Measurements from ENCODE around the gene ACTR8.
A peak's percentile ranks its signal among the peaks of the same experiment; 100 is the strongest.

Gene ACTR8

DNA sequence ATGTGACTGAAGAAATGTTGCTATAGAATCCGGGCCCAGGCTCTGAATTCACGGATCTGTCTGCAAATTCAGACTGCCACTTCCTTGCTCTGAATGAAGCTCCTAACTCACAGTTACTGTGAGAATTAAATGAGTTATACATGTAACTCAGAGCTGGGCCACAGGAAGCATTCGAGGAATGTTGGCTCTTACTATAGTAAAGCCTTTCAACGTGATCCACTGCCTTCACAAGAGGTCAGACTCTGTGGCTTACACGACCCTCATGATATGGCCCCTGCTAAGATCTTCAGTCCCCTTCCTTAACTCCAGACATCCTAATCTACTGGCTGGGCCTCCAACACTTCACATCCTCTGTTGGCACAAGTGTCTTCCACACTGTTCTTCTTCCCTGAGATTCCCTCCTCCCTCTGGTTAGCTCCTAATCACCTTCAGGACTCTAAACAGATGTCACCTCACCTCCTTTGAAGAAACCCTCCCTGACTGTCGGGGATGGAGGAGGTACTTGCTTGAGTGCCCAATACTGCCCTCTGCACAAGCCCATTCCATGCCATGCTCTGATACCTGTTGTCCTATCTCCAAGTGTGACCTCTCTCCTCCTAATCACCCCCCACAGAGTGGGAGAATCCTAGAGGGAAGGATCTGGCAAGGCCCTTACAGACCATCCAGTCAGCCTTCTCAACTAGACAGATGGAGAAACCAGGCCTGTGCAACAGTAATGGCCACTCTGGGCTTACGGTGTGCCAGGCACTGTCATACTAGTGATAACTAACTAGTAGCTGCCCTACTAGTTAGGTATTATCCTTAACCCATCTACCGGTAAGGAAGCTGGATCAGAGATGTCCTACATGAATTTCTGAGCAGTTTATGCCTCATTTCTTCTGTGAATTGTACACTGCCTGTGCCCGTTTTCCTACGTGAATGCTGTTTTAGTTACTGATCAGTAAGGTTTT lies 1.3 kb downstream of the ACTR8 start:
- no peak for DNase-seq

DNA sequence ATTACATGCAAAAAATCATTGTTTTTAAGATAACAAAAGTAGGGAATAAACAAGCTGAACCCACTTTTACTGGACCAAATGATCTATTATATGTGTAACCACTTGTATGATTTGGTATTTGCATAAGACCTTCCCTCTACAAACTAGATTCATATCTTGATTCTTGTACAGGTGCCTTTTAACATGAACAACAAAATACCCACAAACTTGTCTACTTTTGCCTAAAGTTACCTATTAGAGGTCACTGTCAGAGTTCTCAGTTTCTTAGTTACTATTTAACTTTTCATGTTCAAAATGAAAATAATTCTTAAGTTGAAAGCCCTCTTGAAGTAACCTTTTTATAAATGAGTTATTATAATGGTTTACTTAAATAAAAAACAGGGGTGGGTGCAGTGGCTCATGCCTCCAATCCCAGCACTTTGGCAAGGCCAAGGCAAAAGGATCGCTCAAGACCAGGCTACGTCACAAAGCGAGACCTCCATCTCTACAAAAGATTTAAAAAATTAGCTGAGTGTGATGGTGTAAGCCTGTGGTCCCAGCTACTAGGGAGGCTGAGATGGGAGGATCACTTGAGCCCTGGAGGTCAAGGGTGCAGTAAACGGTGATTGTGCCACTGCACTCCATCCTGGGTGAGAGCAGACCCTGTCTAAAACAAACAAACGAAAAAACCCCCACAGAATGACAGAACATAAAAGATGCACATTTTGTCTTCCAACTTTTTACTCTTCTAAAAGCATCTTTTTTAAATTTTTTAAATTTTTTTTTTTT lies 16.0 kb downstream of the ACTR8 start:
- DNase-seq = no peak

DNA sequence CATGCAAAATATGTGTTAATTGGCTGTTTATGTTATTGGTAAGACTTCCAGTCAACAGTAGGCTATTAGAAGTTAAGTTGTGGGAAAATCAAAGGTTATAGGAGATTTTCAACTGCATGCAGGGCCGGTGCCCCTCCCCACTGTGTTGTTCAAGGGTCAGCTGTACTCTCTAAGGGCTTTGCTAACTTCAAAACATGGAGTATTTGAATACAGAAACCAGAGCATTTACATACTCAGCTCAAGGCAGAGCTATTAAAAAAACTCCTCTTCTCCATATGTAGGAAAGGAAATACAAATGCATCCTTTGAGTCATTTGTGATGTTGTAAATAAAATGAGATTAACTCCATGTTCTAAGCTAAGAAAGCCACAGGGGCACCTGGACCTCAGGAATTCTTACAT lies 18.8 kb downstream of the ACTR8 start:
- DNase-seq = no peak

GRCh38 chr3:53862241-53862640 lies 19.7 kb downstream of the ACTR8 start:
- DNase-seq = no peak

DNA sequence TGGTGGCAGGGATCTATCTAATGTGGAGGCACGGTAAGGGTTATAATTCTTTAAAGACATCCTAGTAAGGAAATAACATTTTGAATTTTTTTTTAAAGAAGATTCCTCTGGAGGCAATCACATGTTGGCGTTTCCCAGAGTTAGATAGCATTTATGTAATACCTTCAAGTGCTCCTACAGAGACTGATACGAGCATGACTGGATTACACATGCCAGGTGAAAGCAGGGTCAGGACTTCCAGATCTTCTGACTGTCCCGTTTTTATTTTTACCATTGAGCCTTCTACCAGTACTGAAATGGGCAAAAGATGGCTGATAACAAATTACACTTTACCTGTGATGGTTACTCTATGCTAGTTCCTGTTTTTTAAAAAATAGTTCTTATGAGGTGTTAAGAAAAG lies 21.8 kb downstream of the ACTR8 start:
- no peak for DNase-seq

DNA sequence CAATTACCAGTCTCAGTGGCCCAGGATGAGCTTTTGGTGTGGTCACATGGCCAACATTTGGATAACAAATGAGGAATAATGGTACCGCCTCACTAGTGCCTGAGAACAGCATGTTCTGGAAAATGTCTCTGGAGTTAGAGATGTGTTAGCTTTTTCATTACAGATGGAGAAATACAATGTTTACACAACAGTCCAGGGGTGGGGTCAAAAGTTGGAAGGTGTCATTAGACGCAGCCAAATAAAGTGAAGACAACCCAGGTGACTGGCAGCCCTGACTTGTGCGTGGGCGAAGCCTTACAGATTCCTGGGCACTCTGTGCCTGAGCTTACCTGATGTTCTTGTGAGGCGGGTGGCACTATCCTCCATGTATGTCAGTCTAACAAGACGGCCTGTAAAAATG lies 22.8 kb downstream of the ACTR8 start:
- no peak for DNase-seq

GRCh38 chr3:53858096-53858741 lies 23.7 kb downstream of the ACTR8 start:
- DNase-seq = no peak

DNA sequence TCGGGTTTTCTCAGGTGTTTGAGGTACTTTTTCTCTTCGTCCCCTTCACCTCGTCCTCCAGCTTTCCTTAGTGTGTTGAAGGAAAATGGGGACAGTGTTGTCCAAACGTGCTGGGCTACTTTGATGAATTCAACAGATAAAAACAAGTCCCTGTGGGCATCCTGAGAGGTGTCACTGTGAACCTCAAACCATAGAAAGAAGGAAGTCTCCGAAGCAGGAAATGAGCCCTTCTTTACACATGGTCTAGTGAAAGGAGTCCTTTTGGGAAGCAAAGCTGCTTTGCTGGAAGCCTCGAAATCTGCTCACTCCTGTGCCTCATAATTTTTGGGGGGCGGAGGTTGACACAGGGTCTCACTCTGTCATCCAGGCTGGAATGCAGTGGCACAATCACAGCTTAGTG lies 25.0 kb downstream of the ACTR8 start:
- no peak for DNase-seq

DNA sequence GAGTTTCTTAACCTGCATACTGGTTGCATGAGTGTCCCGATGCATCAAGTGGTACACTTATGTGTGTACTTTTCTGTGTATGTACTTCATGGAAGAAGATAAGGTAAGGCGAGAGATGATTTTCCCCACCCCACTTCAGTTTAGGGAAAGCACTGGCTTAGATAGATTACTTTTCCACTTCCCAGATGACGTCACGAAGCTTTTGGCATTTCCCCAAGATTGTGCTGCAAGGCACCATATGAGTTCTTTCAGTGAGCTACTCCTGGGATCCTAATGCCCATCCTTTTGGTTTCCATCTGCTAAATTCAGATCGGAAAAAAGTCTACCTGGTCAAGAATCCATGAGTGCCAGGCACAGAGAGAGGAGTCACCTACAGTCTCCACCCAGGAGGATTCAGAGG lies 31.1 kb downstream of the ACTR8 start:
- no peak for DNase-seq

DNA sequence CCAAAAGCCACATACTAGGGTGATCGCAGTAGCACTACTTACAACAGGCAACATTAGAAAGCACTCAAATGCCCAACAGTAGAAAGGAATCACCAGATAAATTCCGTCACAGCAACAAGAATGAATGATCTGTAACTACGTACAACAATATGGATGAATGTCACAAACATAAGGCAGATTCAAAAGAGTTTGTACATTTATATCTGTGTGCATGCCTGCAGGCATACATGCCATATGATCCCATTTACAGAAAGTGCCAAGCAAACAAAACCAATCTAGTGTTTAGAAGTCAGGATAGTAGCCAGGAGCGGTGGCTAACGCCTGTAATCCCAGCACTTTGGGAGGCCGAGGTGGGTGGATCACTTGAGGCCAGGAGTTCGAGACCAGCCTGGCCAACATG lies 32.0 kb downstream of the ACTR8 start:
- no peak for DNase-seq

- no peak for DNase-seq
These were observed 35.1 kb downstream of the ACTR8 start for GRCh38 chr3:53846851-53847155.

GRCh38 chr3:53846134-53846850 lies 35.7 kb downstream of the ACTR8 start, which contains the start of the genes CHDH and IL17RB:
CHDH (minus strand) TSS chr3:53846419; CDS start chr3:53824008, 22,411 bp downstream.
IL17RB (plus strand) TSS chr3:53846568; CDS start chr3:53846589, 21 bp downstream.
- DNase-seq = peak; percentile 86

- peak; percentile 83 for DNase-seq
These were observed 36.1 kb downstream of the ACTR8 start for GRCh38 chr3:53845881-53846133.

- DNase-seq = no peak
These were observed 36.7 kb downstream of the ACTR8 start for GRCh38 chr3:53845103-53845880.

DNA sequence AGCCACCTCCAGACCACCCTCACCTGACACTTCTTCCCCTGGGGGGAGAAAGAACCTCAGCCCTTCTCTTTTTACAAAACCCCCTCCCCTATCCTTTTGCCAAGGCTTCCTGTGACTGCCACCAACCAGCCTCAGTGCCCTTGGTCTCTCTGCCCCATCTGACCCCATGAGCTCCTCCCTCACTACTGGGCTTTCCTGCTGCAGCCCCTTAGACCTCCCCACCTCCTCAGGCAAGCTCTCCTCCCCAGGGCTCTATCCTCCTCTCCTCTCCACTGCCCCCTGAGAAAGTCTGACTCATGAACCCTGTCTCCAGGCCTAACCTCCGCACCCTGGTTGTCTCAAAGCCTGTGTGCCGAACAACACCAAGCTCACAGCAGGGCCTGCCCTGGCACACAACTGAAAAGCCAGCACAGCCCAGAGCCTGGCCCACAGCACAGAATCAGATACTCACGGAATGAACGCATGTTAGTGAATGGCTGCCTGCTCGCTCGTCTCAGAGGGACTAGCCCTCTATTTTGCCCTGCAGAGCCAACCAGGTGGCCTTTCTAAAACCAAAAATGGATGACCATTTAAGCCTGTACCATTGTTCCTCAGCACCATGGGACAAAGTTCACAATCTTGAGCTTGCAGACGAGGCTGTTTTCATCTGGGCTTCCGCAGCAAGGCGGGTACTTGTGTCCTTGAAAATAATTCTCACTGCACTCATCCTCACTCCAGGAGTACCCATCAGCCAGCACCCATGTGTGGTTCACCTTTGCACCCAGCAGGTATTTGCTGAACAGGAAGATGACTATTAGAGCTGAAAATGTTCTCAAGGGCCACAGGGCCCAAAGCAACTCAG lies 37.5 kb downstream of the ACTR8 start:
- DNase-seq = peak; percentile 25

GRCh38 chr3:53843195-53844177 lies 38.5 kb downstream of the ACTR8 start:
- DNase-seq = peak; percentile 11

- DNase-seq = peak; percentile 34
These were observed 39.3 kb downstream of the ACTR8 start for GRCh38 chr3:53842436-53843194.

DNA sequence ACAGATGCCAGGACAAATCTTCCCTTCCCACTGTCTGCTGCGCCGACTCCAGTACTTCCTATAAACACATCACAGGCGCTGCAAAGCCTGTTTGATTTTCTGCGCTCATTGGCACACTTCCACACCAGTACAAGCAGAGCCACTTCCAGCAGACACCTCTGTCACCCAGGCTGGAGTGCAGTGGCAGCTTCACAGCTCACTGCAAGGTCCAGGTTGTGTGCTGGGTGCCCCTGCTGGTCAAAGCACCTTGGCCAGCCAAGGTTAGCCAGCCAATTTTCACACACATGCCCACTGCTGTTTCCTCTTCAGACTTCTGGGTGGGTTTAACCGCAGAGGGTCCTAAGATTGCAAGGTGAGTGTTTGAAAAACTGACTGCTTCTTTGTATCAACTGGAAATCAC lies 40.7 kb downstream of the ACTR8 start:
- no peak for DNase-seq

DNA sequence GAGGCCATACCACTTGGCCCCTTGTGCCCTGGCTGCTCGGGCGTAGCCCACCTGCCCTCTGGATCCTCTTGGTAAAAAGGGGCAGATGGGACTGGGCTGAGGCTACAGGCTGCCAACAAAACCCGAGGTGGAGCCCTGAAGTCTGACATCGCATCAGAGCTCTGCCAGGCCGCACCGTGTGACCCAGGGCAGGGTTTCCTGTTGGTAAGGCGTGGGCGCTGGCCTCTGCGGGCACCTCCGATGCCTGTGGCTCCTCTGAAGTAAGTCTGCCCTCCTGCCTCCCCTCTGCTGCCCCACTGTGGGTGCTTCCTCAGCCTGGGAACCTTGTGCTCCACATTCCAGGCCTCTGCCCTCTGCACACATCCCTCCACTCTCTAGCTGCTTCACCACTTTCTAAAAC lies 44.6 kb downstream of the ACTR8 start:
- no peak for DNase-seq

Data from right kidney (tissue), 1 donor.